NB4 (cell line): ENCODE data around the gene ESCO1.

Source experiments
- CTCF ChIP-seq: IDR thresholded peaks from one replicate; pipeline ENCODE4 v1.5.1; 2012; ENCODE audit warnings: low read depth, low read length
- POLR2A ChIP-seq: IDR thresholded peaks from 2 replicates; pipeline ENCODE4 v1.6.1; 2011; ENCODE audit warnings: mild to moderate bottlenecking; ENCODE audit not compliant: insufficient read length; ENCODE audit errors: extremely low read depth

GRCh38 chr18:21490748-21491147, 109.8 kb downstream of the ESCO1 start:
- TF ChIP-seq CTCF: no peak
- no peak for TF ChIP-seq POLR2A
